GM12878 (cell line): ENCODE results near the gene MOCOS. TPM values are rescaled to one million over a fixed set of nuclear protein-coding genes. Genes with fewer than 3 reads are reported as not detected.

Experiments
- ATAC-seq: fragments of 200-7000 bp; cut with Tn5 transposase; 3 replicates; pipeline ENCODE4 v1.9.1; 2020; ENCODE audit warnings: mild to moderate bottlenecking, moderate library complexity
- BruUV-seq: library from RNA; stranded (reverse); fragments of 400-500 nt; replicated peaks from 2 replicates; lab custom pipeline; 2021; lab: Mats Ljungman, UMichigan
- CTCF ChIA-PET: fragments of 300-600 bp; sonication (Branson Sonifier 250); formaldehyde crosslinking; extraction: SDS; loops from one replicate; lab custom pipeline; 2021; ENCODE audit warnings: inconsistent platforms; lab: Yijun Ruan, JAX
- POLR2A ChIA-PET: fragments of 350-600 bp; formaldehyde crosslinking; extraction: SDS; loops from one replicate; lab custom pipeline; 2021; ENCODE audit warnings: inconsistent platforms; lab: Charles Lee
- RAD21 ChIA-PET: fragments of 300-600 bp; sonication (Branson Sonifier 250); formaldehyde crosslinking; loops from one replicate; lab custom pipeline; 2023; ENCODE audit warnings: antibody characterized with exemption; ENCODE audit not compliant: unreplicated experiment; lab: Charles Lee
- SMC1A ChIA-PET: fragments of 300-600 bp; sonication (Branson Sonifier 250); formaldehyde crosslinking; loops from one replicate; lab custom pipeline; 2023; ENCODE audit not compliant: unreplicated experiment, uncharacterized antibody; lab: Charles Lee
- DNase-seq: peaks from one replicate; pipeline ENCODE4 v3.0.0-alpha.2; 2011; ENCODE audit warnings: low read depth, low spot score
- FAIRE-seq: peaks from 3 replicates; lab custom pipeline; 2011; peaks lifted over from hg19 to GRCh38; lab: Jason Lieb, UNC
- H2AFZ ChIP-seq: 2 replicates; pipeline ENCODE4 v1.6.0; 2011; ENCODE audit warnings: low read depth, low read length, control low read depth; ENCODE audit not compliant: control insufficient read depth
- H3K27ac ChIP-seq: 2 replicates; pipeline ENCODE4 v1.5.1; 2011; ENCODE audit warnings: control low read depth; ENCODE audit not compliant: control insufficient read depth, insufficient read depth
- H3K27me3 ChIP-seq, 2 experiments: replicated peaks in 1 of 2; 2 replicates each; pipeline versions ENCODE4 v1.6.0 to v1.6.1; 2011; ENCODE audit warnings: low read length in 1 of 2; ENCODE audit not compliant: control insufficient read depth in 2 of 2, insufficient read depth in 2 of 2
- H3K36me3 ChIP-seq, 2 experiments: 2 replicates each; pipeline ENCODE4 v1.5.1; 2011; ENCODE audit warnings: low read length in 1 of 2; ENCODE audit not compliant: control insufficient read depth in 2 of 2, insufficient read depth in 2 of 2
- H3K4me1 ChIP-seq: 2 replicates; pipeline ENCODE4 v1.6.1; 2011; ENCODE audit warnings: mild to moderate bottlenecking, low read length, moderate library complexity, mixed read lengths; ENCODE audit not compliant: control insufficient read depth, insufficient read depth
- H3K4me2 ChIP-seq: 2 replicates; pipeline ENCODE4 v1.6.0; 2011; ENCODE audit warnings: control low read depth; ENCODE audit not compliant: control insufficient read depth, insufficient read depth
- H3K4me3 ChIP-seq: fragments of 200-600 bp; sonication (generic); 2 replicates; pipeline ENCODE4 v1.5.1; 2016
- H3K79me2 ChIP-seq: 2 replicates; pipeline ENCODE4 v1.6.0; 2011; ENCODE audit warnings: low read length; ENCODE audit not compliant: control insufficient read depth, insufficient read depth
- H3K9ac ChIP-seq: 2 replicates; pipeline ENCODE4 v1.8.0; 2011; ENCODE audit warnings: low read length, control low read depth, mixed read lengths; ENCODE audit not compliant: control insufficient read depth, insufficient read depth
- H3K9me3 ChIP-seq: replicated peaks from 3 replicates; pipeline ENCODE4 v1.5.1; 2011; ENCODE audit warnings: mild to moderate bottlenecking, low read length; ENCODE audit not compliant: control insufficient read depth, insufficient read depth
- H4K20me1 ChIP-seq: 2 replicates; pipeline ENCODE4 v1.6.0; 2011; ENCODE audit not compliant: control insufficient read depth, insufficient read depth
- HCFC1 ChIP-seq: fragments of 150-350 bp; IDR thresholded peaks from 2 replicates; pipeline ENCODE4 v1.6.1; 2014; ENCODE audit warnings: low read length
- IKZF1 ChIP-seq: fragments of 450-650 bp; conservative IDR thresholded peaks from 2 replicates; pipeline ENCODE4 v1.6.1; 2017; ENCODE audit warnings: antibody characterized with exemption, mild to moderate bottlenecking
- NFYA ChIP-seq: IDR thresholded peaks from 2 replicates; pipeline ENCODE4 v1.6.1; 2011; ENCODE audit warnings: low read depth, mild to moderate bottlenecking, low read length, improper control_type of control experiment, borderline replicate concordance
- NR2C2 ChIP-seq: IDR thresholded peaks from 2 replicates; pipeline ENCODE4 v1.6.1; 2011; ENCODE audit warnings: borderline replicate concordance, low read depth; ENCODE audit not compliant: control insufficient read depth, insufficient read length
- RCOR1 ChIP-seq: conservative IDR thresholded peaks from 2 replicates; pipeline ENCODE4 v1.6.1; 2012; ENCODE audit warnings: low read depth, low read length, improper control_type of control experiment
- WRNIP1 ChIP-seq: IDR thresholded peaks from 2 replicates; pipeline ENCODE4 v1.6.1; 2011; ENCODE audit warnings: low read depth, low read length, improper control_type of control experiment, borderline replicate concordance
- WGBS: methylation state at CpG from one replicate; pipeline ENCODE4 v1.1.6; 2016; ENCODE audit warnings: low lambda C conversion rate; ENCODE audit not compliant: insufficient replicate concordance, insufficient coverage; ENCODE audit errors: missing lambda C conversion rate; 5-methylcytosine and 5-hydroxymethylcytosine counted together
- in situ Hi-C: fragments of 300-500 bp; cut with MboI; formaldehyde crosslinking; loops from 9 replicates; pipeline ENCODE4 v1.14.3; 2018; ENCODE audit warnings: mixed read lengths
- intact Hi-C: fragments of 100-400 bp; cut with micrococcal nuclease; formaldehyde crosslinking; loops from one replicate; pipeline ENCODE4 v1.14.2; 2022; ENCODE audit not compliant: unreplicated experiment
- polyA plus RNA-seq, 11 experiments: library from polyadenylated mRNA; depleted of rRNA in 4 of 11; unstranded in 6 of 11; stranded (reverse) in 5 of 11; fragments of >200 nt; fragmentation: Nextera tagmentation in 4 of 11; fragmentation: Illumina TruSeq in 1 of 11; extraction: Ambion mirVana in 4 of 11; extraction: Trizol in 1 of 11; gene quantifications; 1 replicate in 1 of 11; 2 replicates in 10 of 11; pipeline versions ENCODE4 v1.2.1 to v1.2.3, GENCODE V29; 2011 to 2016; ENCODE audit warnings: inconsistent platforms in 2 of 11, missing spikeins in 2 of 11, low read depth in 1 of 11
- total RNA-seq, 4 experiments: library from RNA; depleted of rRNA in 3 of 4; stranded (reverse); fragments of >200 nt in 3 of 4; fragmentation: Illumina TruSeq in 1 of 4; extraction: Trizol in 1 of 4; gene quantifications; 2 replicates each; pipeline versions ENCODE4 v1.2.1 to v1.2.3, GENCODE V29; 2013 to 2021
- TF ChIP-seq, protein P1 (sequence below): IDR thresholded peaks from 2 replicates; pipeline ENCODE4 v1.6.1; 2012; ENCODE audit warnings: low read length, inconsistent platforms
- TF ChIP-seq, protein P2 (sequence below): fragments of 450-650 bp; IDR thresholded peaks from 2 replicates; pipeline ENCODE4 v1.6.1; 2018; ENCODE audit warnings: borderline replicate concordance, mild to moderate bottlenecking; ENCODE audit not compliant: partially characterized antibody
- TF ChIP-seq, protein P3 (sequence below): IDR thresholded peaks from 2 replicates; pipeline ENCODE4 v1.6.1; 2012; ENCODE audit warnings: low read depth, low read length, improper control_type of control experiment

MOCOS gene
- total and polyA plus RNA-seq, 10 of the 15 experiments (the other 5 are each of a cell fraction or from before 2014, with no cell fraction given): 0.16 to 0.56 (median 0.33) TPM

GRCh38 chr18:36181898-36182506 is 5.3 kb upstream of the MOCOS start (continued):
- TF ChIP-seq, protein P1, sequence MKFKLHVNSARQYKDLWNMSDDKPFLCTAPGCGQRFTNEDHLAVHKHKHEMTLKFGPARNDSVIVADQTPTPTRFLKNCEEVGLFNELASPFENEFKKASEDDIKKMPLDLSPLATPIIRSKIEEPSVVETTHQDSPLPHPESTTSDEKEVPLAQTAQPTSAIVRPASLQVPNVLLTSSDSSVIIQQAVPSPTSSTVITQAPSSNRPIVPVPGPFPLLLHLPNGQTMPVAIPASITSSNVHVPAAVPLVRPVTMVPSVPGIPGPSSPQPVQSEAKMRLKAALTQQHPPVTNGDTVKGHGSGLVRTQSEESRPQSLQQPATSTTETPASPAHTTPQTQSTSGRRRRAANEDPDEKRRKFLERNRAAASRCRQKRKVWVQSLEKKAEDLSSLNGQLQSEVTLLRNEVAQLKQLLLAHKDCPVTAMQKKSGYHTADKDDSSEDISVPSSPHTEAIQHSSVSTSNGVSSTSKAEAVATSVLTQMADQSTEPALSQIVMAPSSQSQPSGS: no peak
- TF ChIP-seq NR2C2: no peak
- TF ChIP-seq, protein P2, sequence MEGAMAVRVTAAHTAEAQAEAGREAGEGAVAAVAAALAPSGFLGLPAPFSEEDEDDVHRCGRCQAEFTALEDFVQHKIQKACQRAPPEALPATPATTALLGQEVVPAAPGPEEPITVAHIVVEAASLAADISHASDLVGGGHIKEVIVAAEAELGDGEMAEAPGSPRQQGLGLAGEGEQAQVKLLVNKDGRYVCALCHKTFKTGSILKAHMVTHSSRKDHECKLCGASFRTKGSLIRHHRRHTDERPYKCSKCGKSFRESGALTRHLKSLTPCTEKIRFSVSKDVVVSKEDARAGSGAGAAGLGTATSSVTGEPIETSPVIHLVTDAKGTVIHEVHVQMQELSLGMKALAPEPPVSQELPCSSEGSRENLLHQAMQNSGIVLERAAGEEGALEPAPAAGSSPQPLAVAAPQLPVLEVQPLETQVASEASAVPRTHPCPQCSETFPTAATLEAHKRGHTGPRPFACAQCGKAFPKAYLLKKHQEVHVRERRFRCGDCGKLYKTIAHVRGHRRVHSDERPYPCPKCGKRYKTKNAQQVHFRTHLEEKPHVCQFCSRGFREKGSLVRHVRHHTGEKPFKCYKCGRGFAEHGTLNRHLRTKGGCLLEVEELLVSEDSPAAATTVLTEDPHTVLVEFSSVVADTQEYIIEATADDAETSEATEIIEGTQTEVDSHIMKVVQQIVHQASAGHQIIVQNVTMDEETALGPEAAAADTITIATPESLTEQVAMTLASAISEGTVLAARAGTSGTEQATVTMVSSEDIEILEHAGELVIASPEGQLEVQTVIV: no peak
- TF ChIP-seq, protein P3, sequence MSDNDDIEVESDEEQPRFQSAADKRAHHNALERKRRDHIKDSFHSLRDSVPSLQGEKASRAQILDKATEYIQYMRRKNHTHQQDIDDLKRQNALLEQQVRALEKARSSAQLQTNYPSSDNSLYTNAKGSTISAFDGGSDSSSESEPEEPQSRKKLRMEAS: no peak
- TF ChIP-seq HCFC1: no peak
- TF ChIP-seq NFYA: no peak

GRCh38 chr18:36183033-36183432 is 4.3 kb upstream of the MOCOS start:
- Histone ChIP-seq H3K9me3 (no peaks in the 10 kb centered on the region), H2AFZ (no peak overlapping the region), H3K36me3 (no peaks in the 10 kb centered on the region), H3K4me3 (no peak overlapping the region), H3K27me3 (no peaks in the 10 kb centered on the region), H4K20me1 (no peaks in the 10 kb centered on the region), H3K79me2 (no peaks in the 10 kb centered on the region), H3K9ac (no peak overlapping the region), H3K4me2 (no peak overlapping the region), H3K27ac (no peak overlapping the region), H3K4me1 (peaks cover 12% of the 10 kb centered on the region)
- in situ Hi-C loops: no loop called here
- intact Hi-C loops: no loop called here
- FAIRE-seq: no peak
- no TSS peak for BruUV-seq
- TF ChIP-seq IKZF1: no peak
- TF ChIP-seq RCOR1: no peak
- TF ChIP-seq WRNIP1: no peak
- ATAC-seq: no peak
- no peak for DNase-seq
- ChIA-PET CTCF (no interaction called here), SMC1A (no interaction called here), POLR2A (no interaction called here), RAD21 (no interaction called here)
- WGBS: 72% methylated on average over 6 of the region's 6 CpGs
